K562 (cell line): ENCODE measurements around the gene PPM1H. TPM values are rescaled to one million over a fixed set of nuclear protein-coding genes. Genes with fewer than 3 reads are reported as not detected.

Source experiments
- ATAC-seq: fragments of 200-7000 bp; cut with Tn5 transposase; 3 replicates; pipeline ENCODE4 v1.9.1; 2020; ENCODE audit warnings: moderate library complexity
- BruUV-seq: library from RNA; stranded (reverse); fragments of 400-500 nt; replicated peaks from 2 replicates; lab custom pipeline; 2021; lab: Mats Ljungman, UMichigan
- CTCF ChIA-PET: fragments of 300-600 bp; formaldehyde crosslinking; extraction: SDS; loops from one replicate; lab custom pipeline; 2021; ENCODE audit warnings: low intra/inter-chr PET ratio; lab: Yijun Ruan, JAX
- POLR2A ChIA-PET: fragments of 300-600, 350-650 bp; sonication (Branson Sonifier 250); formaldehyde crosslinking; extraction: SDS; loops from one replicate; lab custom pipeline; 2021; ENCODE audit warnings: antibody characterized with exemption, inconsistent platforms; lab: Yijun Ruan, JAX
- DNase-seq, 4 experiments: peaks; one replicate each; pipeline versions ENCODE4 v3.0.0 to v3.0.0-alpha.2; 2011 to 2018; ENCODE audit warnings: low spot score in 3 of 4, mixed read lengths in 3 of 4; ENCODE audit errors: extremely low read depth in 1 of 4
- FAIRE-seq: peaks from 2 replicates; lab custom pipeline; 2011; peaks lifted over from hg19 to GRCh38; lab: Jason Lieb, UNC
- H2AFZ ChIP-seq: 2 replicates; pipeline ENCODE4 v1.6.0; 2011; ENCODE audit warnings: low read depth, low read length, control low read depth, inconsistent platforms
- H3K27ac ChIP-seq: fragments of 200-600 bp; 3 replicates; pipeline ENCODE4 v1.8.0; 2011; ENCODE audit warnings: low read depth, mild to moderate bottlenecking, control low read depth, inconsistent platforms, low read length, moderate library complexity, mixed read lengths; ENCODE audit errors: extremely low read depth
- H3K27me3 ChIP-seq, 2 experiments: fragments of 300-600 bp in 1 of 2; 2 replicates in 1 of 2; 3 replicates in 1 of 2; pipeline versions ENCODE4 v1.6.0 to v1.8.0; 2011; ENCODE audit warnings: inconsistent platforms in 2 of 2, low read length in 2 of 2, mild to moderate bottlenecking in 1 of 2, mixed read lengths in 1 of 2, moderate library complexity in 1 of 2; ENCODE audit not compliant: control insufficient read depth in 2 of 2, insufficient read depth in 2 of 2
- H3K36me3 ChIP-seq: fragments of 300-600 bp; 3 replicates; pipeline ENCODE4 v1.8.0; 2011; ENCODE audit warnings: mild to moderate bottlenecking, low read length, inconsistent platforms; ENCODE audit not compliant: control insufficient read depth, insufficient read depth
- H3K4me1 ChIP-seq, 2 experiments: fragments of 200-600 bp in 1 of 2; replicated peaks in 1 of 2; 2 replicates in 1 of 2; 3 replicates in 1 of 2; pipeline versions ENCODE4 v1.5.1 to v1.8.0; 2011; ENCODE audit warnings: inconsistent platforms in 2 of 2, low read length in 2 of 2, mild to moderate bottlenecking in 1 of 2, mixed read lengths in 1 of 2, moderate library complexity in 1 of 2; ENCODE audit not compliant: control insufficient read depth in 2 of 2, insufficient read depth in 2 of 2
- H3K4me2 ChIP-seq: 2 replicates; pipeline ENCODE4 v1.6.1; 2011; ENCODE audit warnings: low read length, control low read depth, inconsistent platforms, mixed read lengths; ENCODE audit not compliant: insufficient read depth
- H3K4me3 ChIP-seq: fragments of 200-600 bp; sonication (generic), shearing (Covaris generic); 2 replicates; pipeline ENCODE4 v1.5.1; 2016; ENCODE audit warnings: control low read depth, inconsistent platforms
- H3K79me2 ChIP-seq: fragments of 200-600 bp; 3 replicates; pipeline ENCODE4 v1.8.0; 2011; ENCODE audit warnings: low read length, inconsistent platforms; ENCODE audit not compliant: control insufficient read depth, insufficient read depth
- H3K9ac ChIP-seq, 2 experiments: 2 replicates each; pipeline versions ENCODE4 v1.6.0 to v1.6.1; 2011; ENCODE audit warnings: low read depth in 2 of 2, low read length in 2 of 2, control low read depth in 1 of 2, inconsistent platforms in 1 of 2, mild to moderate bottlenecking in 1 of 2, mixed read lengths in 1 of 2; ENCODE audit not compliant: insufficient read depth in 1 of 2
- H3K9me1 ChIP-seq: one replicate; pipeline ENCODE4 v1.6.0; 2011; ENCODE audit warnings: inconsistent platforms, mild to moderate bottlenecking, low read length, moderate library complexity; ENCODE audit not compliant: control insufficient read depth, insufficient read depth
- H3K9me3 ChIP-seq: replicated peaks from 2 replicates; pipeline ENCODE4 v1.5.1; 2011; ENCODE audit warnings: low read depth, low read length, inconsistent platforms; ENCODE audit not compliant: control insufficient read depth, insufficient read depth
- H4K20me1 ChIP-seq: replicated peaks from 2 replicates; pipeline ENCODE4 v1.6.1; 2011; ENCODE audit warnings: low read length, inconsistent platforms, mixed read lengths; ENCODE audit not compliant: control insufficient read depth, insufficient read depth
- CEBPB ChIP-seq: fragments of 450-650 bp; IDR thresholded peaks from 2 replicates; pipeline ENCODE4 v1.6.1; 2016; ENCODE audit warnings: missing genetic modification characterization, missing compliant biosample characterization
- CEBPG ChIP-seq, 3 experiments: fragments of 200-800 bp in 1 of 3; sonication (Bioruptor generic) in 1 of 3; sonication (generic) in 1 of 3; formaldehyde crosslinking in 1 of 3; IDR thresholded peaks in 2 of 3; conservative IDR thresholded peaks in 1 of 3; 2 replicates each; pipeline versions ENCODE4 v1.6.1 to v1.8.0; 2016 to 2022; ENCODE audit warnings: missing compliant biosample characterization in 2 of 3, missing genetic modification characterization in 2 of 3, mild to moderate bottlenecking in 1 of 3, missing genetic modification reagents in 1 of 3
- NR2C2 ChIP-seq, 2 experiments: fragments of 200-800 bp in 1 of 2; sonication (Bioruptor generic) in 1 of 2; sonication (generic) in 1 of 2; formaldehyde crosslinking in 1 of 2; IDR thresholded peaks; 2 replicates each; pipeline versions ENCODE4 v1.6.1 to v1.8.0; 2016 to 2022; ENCODE audit warnings: mild to moderate bottlenecking in 1 of 2, missing compliant biosample characterization in 1 of 2, missing genetic modification characterization in 1 of 2, missing genetic modification reagents in 1 of 2
- ZC3H4 ChIP-seq: sonication (generic); formaldehyde crosslinking; IDR thresholded peaks from 2 replicates; pipeline ENCODE4 v1.9.0; 2021; ENCODE audit warnings: missing genetic modification reagents, borderline replicate concordance
- WGBS: fragments of 100-300 bp; shearing (Covaris generic); methylation state at CpG from one replicate; pipeline ENCODE4 v1.1.6; 2016; ENCODE audit warnings: low coverage, mixed read lengths; ENCODE audit not compliant: insufficient coverage; ENCODE audit errors: missing lambda C conversion rate; 5-methylcytosine and 5-hydroxymethylcytosine counted together
- in situ Hi-C: fragments of 300-500 bp; cut with MboI; formaldehyde crosslinking; loops from 4 replicates; pipeline ENCODE4 v1.15.0; 2018; ENCODE audit warnings: inconsistent platforms, mixed read lengths
- intact Hi-C: fragments of 100-400 bp; cut with micrococcal nuclease; formaldehyde crosslinking; loops from 2 replicates; pipeline ENCODE4 v1.14.2; 2022
- polyA plus RNA-seq, 8 experiments: library from polyadenylated mRNA; depleted of rRNA in 4 of 8; stranded (reverse) in 5 of 8; unstranded in 3 of 8; fragments of >200 nt; fragmentation: Nextera tagmentation in 2 of 8; fragmentation: Illumina TruSeq in 1 of 8; extraction: Ambion mirVana in 2 of 8; extraction: Trizol in 1 of 8; gene quantifications; 2 replicates each; pipeline versions ENCODE4 v1.2.1 to v1.2.3, GENCODE V29; 2011 to 2014; ENCODE audit warnings: inconsistent platforms in 1 of 8, missing spikeins in 1 of 8
- total RNA-seq, 7 experiments: library from RNA; depleted of rRNA in 6 of 7; stranded (reverse); fragments of >200 nt in 6 of 7; fragmentation: Illumina TruSeq in 2 of 7; extraction: Trizol in 2 of 7; gene quantifications; 2 replicates each; pipeline versions ENCODE4 v1.2.1 to v1.2.3, GENCODE V29; 2011 to 2021; ENCODE audit warnings: low replicate concordance in 1 of 7

Gene PPM1H
- total and polyA plus RNA-seq, 9 of the 15 experiments (the other 6 are each of a cell fraction or from before 2014, with no cell fraction given): 5.3 to 29.3 (median 11.3) TPM

DNA sequence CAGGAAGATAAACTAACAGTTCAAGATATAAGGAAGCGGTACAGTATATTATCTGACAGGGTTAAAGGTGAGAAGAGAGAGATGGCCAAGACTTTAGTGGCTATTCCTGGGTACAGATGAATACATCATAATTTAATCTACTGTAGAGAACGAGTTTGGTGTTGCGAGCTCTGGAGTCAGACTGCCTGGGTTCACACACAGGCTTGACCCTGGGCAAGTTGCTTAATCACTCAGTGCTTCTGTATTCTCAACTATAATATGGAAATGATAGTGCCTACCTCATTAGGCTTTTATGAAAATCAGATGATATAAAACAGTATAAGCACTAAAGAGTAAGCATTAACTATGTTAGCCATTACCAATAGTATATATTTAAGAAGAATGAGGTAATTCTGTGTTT, 3.5 kb downstream of the PPM1H start:
- no TSS peak for BruUV-seq
- in situ Hi-C loops: no loop called here
- Histone ChIP-seq H3K36me3 (no peaks in the 10 kb centered on the region), H3K27ac (no peak overlapping the region; the same call in 2 of the 3 replicates), H3K4me3 (no peak overlapping the region), H3K79me2 (peaks cover 61% of the 10 kb centered on the region), H2AFZ (no peak overlapping the region; the same call in 1 of the 2 replicates), H3K9ac (no peak overlapping the region), H3K4me2 (no peak overlapping the region), H3K9me3 (no peaks in the 10 kb centered on the region), H4K20me1 (no peaks in the 10 kb centered on the region), H3K9me1 (no peaks in the 10 kb centered on the region), H3K27me3 (peaks cover 0 to 7% of the 10 kb centered on the region in 2 experiments; a peak in 1 of 5 replicates), H3K4me1 (peaks cover 10 to 24% of the 10 kb centered on the region in 2 experiments; a peak in 4 of 5 replicates)
- ChIA-PET POLR2A (interaction anchor here (0.6 to 1.4 kb wide), 4 partner anchors 8 to 45 kb away, joined by 3 to 6 read pairs (median 3); no protein-coding TSS in a partner anchor), CTCF (no interaction called here)
- FAIRE-seq: no peak
- no peak for DNase-seq
- peak; percentile 51; the same call in 1 of the 2 replicates for TF ChIP-seq CEBPB
- TF ChIP-seq ZC3H4 (CRISPR knock-in tag): no peak
- 0 out of 2 replicates have a peak, but pooled peaks have one; percentile 32 for TF ChIP-seq CEBPG (CRISPR knock-in tag; IDR thresholded peaks at IDR 0.05)
- peak; percentile 20; a peak in 1 of 4 replicates for TF ChIP-seq CEBPG (tag; conservative IDR thresholded peaks at IDR 0.05 in 1 of 2, IDR thresholded peaks at IDR 0.05 in 1 of 2)
- TF ChIP-seq NR2C2 (CRISPR knock-in tag; IDR thresholded peaks at IDR 0.05): no peak
- 0 out of 2 replicates have a peak, but pooled peaks have one; percentile 18 for TF ChIP-seq NR2C2 (tag; IDR thresholded peaks at IDR 0.05)
- no peak for ATAC-seq
- intact Hi-C loops: loop anchor here (5.0 kb wide), 2 partner anchors 119 to 136 kb away; no protein-coding TSS in a partner anchor
- WGBS: 8% methylated on average over 3 of the region's 3 CpGs
